ENCODE measurements around the gene CA5B.
A peak's percentile ranks its signal among the peaks of the same experiment; 100 is the strongest.
"Not testable (repeated sequence)": the region's sequence is repeated elsewhere in the genome, so short reads cannot be mapped to it uniquely, and the experiment has no call there.

The CA5B gene

DNA sequence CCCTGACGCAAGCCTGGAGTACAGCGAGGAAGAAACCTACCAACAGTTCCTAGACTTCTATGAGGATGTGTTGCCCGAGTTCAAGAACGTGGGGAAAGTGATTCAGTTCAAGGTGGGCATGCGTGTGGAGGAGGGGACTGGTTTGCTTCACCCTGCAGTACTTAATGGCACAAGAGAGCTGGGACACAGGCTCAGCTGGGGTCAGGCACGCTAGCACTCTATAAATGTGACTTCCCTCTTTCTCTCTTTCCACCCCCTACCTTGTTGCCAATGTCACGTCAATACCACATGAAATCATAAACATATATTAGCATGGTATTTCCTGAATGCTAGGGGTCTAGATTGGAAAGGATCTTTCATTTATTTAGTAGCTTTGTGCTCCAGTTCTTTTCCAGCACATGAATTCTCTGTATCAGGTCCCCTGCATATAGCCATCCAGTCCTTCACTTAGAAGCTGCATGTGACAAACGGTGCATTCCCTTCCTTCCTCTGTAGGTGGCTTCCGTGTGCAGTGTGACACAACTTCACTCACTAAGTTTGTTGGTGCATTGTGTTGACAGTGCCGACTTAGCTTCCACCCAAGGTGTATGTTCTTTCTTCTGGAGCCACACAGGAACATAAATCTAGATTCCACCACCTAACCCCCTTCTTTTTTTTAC lies 77.8 kb downstream of the CA5B start:
- Mint-ChIP-seq H3K9me3 (no peaks in the 10 kb centered on the region), H3K36me3 (peaks cover 39% of the 10 kb centered on the region), H3K27me3 (no peaks in the 10 kb centered on the region), H3K27ac (peak overlapping the region; percentile 90), H3K4me1 (peaks cover 50% of the 10 kb centered on the region), H3K4me3 (no peak overlapping the region)
- peak; percentile 47 for DNase-seq
- CTCF ChIA-PET = no interaction called here

GRCh38 chrX:15816438-15816809 lies 78.4 kb downstream of the CA5B start:
- CTCF ChIA-PET = no interaction called here
- Mint-ChIP-seq H3K36me3 (peaks cover 44% of the 10 kb centered on the region), H3K4me1 (peaks cover 50% of the 10 kb centered on the region), H3K9me3 (no peaks in the 10 kb centered on the region), H3K27me3 (no peaks in the 10 kb centered on the region), H3K27ac (peak overlapping the region; percentile 90), H3K4me3 (no peak overlapping the region)
- DNase-seq = no peak

GRCh38 chrX:15816886-15817285 lies 78.8 kb downstream of the CA5B start:
- H3K36me3 Mint-ChIP-seq = peaks cover 44% of the 10 kb centered on the region
- H3K9me3 Mint-ChIP-seq = no peaks in the 10 kb centered on the region
- peak overlapping the region; percentile 47 for H3K4me3 Mint-ChIP-seq
- DNase-seq = peak; percentile 60
- peak overlapping the region; percentile 90 for H3K27ac Mint-ChIP-seq
- CTCF ChIA-PET = interaction anchor here (0.6 kb wide), 1 partner anchor 105 kb away, joined by 3 read pairs; no protein-coding TSS in a partner anchor
- no peaks in the 10 kb centered on the region for H3K27me3 Mint-ChIP-seq
- H3K4me1 Mint-ChIP-seq = peaks cover 50% of the 10 kb centered on the region

- H3K9me3 Mint-ChIP-seq = no peaks in the 10 kb centered on the region
- H3K27ac Mint-ChIP-seq = no peak overlapping the region
- H3K27me3 Mint-ChIP-seq = no peaks in the 10 kb centered on the region
- H3K4me3 Mint-ChIP-seq = no peak overlapping the region
- peaks cover 25% of the 10 kb centered on the region for H3K4me1 Mint-ChIP-seq
- peaks cover 39% of the 10 kb centered on the region for H3K36me3 Mint-ChIP-seq
- no peak for DNase-seq
- CTCF ChIA-PET = no interaction called here
Measured at GRCh38 chrX:15820106-15821073, 82.3 kb downstream of the CA5B start.

GRCh38 chrX:15822922-15823321 lies 84.9 kb downstream of the CA5B start:
- H3K36me3 Mint-ChIP-seq = peaks cover 32% of the 10 kb centered on the region
- DNase-seq = no peak
- no peak overlapping the region for H3K4me3 Mint-ChIP-seq
- H3K9me3 Mint-ChIP-seq = no peaks in the 10 kb centered on the region
- CTCF ChIA-PET = no interaction called here
- H3K4me1 Mint-ChIP-seq = peaks cover 2% of the 10 kb centered on the region
- H3K27ac Mint-ChIP-seq = no peak overlapping the region
- H3K27me3 Mint-ChIP-seq = no peaks in the 10 kb centered on the region

GRCh38 chrX:15825936-15826335 lies 87.9 kb downstream of the CA5B start:
- Mint-ChIP-seq H3K9me3 (no peaks in the 10 kb centered on the region), H3K27ac (no peak overlapping the region), H3K27me3 (no peaks in the 10 kb centered on the region), H3K36me3 (peaks cover 31% of the 10 kb centered on the region), H3K4me3 (no peak overlapping the region), H3K4me1 (no peaks in the 10 kb centered on the region)
- CTCF ChIA-PET = no interaction called here
- no peak for DNase-seq

- peaks cover 21% of the 10 kb centered on the region for H3K36me3 Mint-ChIP-seq
- no peaks in the 10 kb centered on the region for H3K27me3 Mint-ChIP-seq
- DNase-seq = no peak
- no peaks in the 10 kb centered on the region for H3K9me3 Mint-ChIP-seq
- H3K27ac Mint-ChIP-seq = no peak overlapping the region
- H3K4me3 Mint-ChIP-seq = no peak overlapping the region
- no peaks in the 10 kb centered on the region for H3K4me1 Mint-ChIP-seq
- CTCF ChIA-PET = no interaction called here
Measured at GRCh38 chrX:15829217-15829616, 91.1 kb downstream of the CA5B start.

GRCh38 chrX:15831347-15831746 lies 93.3 kb downstream of the CA5B start:
- H3K4me3 Mint-ChIP-seq, H3K27ac Mint-ChIP-seq, H3K4me1 Mint-ChIP-seq, CTCF ChIA-PET, H3K27me3 Mint-ChIP-seq, DNase-seq, H3K9me3 Mint-ChIP-seq: not testable (repeated sequence)
- H3K36me3 Mint-ChIP-seq = peaks cover 20% of the 10 kb centered on the region

DNA sequence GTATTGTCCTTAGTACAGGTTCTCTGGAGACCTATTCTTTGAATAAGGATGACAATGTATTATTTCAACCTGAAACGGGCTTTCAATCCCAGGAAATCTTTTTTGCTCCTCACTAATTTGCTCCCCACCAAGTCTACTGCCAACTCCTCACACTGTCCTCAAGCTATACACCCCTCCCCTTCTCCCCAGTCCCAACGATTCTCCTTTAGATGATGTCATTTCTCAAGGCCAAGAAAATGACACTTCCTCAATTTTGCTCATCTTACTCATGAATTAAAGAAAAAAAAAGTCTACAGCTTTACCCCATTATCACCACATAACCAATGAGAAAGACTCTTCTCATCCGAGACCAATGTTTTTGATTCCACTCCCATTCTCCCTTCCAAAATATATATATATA lies 96.0 kb downstream of the CA5B start:
- no peak for DNase-seq
- Mint-ChIP-seq H3K27me3 (no peaks in the 10 kb centered on the region), H3K4me3 (no peak overlapping the region), H3K9me3 (no peaks in the 10 kb centered on the region), H3K27ac (no peak overlapping the region), H3K36me3 (peaks cover 12% of the 10 kb centered on the region), H3K4me1 (no peaks in the 10 kb centered on the region)
- CTCF ChIA-PET = no interaction called here

DNA sequence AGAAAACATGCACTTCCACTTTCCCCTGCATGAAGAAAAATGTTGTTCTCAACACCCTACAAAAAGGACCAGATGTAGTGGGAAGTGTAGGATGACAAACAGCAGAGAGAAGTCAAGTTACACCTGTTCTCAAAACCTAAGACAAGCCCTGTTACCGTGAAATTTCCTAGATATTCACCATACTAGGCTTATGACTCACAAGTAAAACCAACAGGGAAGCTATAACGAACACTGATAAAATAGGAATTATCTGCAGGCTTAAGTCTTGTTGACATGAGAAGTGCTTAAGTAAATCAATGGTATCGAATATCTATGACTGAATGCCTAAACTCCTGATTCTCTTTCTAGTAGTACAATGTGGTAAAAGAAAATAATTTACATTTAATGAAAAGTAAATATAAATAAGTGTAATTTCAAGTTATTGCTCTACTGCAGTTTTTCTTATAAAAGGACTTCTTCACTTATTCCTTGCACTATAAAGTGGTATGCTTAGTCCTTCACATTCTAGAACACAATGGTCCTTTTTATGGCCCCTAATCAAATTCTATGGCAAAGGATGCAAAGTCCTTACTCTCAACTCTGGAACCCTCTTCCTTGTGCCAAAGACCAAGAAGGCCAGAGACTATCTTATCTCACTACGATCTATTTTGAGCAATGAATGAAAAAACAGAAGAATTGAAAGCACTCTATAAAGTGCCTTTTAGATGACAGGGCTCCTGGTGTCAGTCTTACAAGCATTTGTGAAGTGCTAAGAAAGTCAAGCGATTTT lies 96.9 kb downstream of the CA5B start:
- DNase-seq = no peak
- H3K36me3 Mint-ChIP-seq = peaks cover 9% of the 10 kb centered on the region
- H3K9me3 Mint-ChIP-seq = no peaks in the 10 kb centered on the region
- CTCF ChIA-PET = no interaction called here
- H3K4me3 Mint-ChIP-seq = no peak overlapping the region
- H3K27me3 Mint-ChIP-seq = no peaks in the 10 kb centered on the region
- no peaks in the 10 kb centered on the region for H3K4me1 Mint-ChIP-seq
- H3K27ac Mint-ChIP-seq = no peak overlapping the region

All from activated naive CD4-positive, alpha-beta T cell treated with anti-CD3 and anti-CD28 coated beads, Interleukin-2, amount 10 ng/mL, durations not matched to agents 7 days and 5 days (primary cell).